HTR-8/SVneo (cell line): ENCODE measurements around the gene LRRN4CL.
"Not testable (repeated sequence)": the region's sequence is repeated elsewhere in the genome, so short reads cannot be mapped to it uniquely, and the experiment has no call there.

Experiments used
- DNase-seq: peaks from one replicate; pipeline ENCODE4 v3.0.0; 2011; ENCODE audit warnings: low spot score, mixed read lengths; ENCODE audit not compliant: insufficient read length
- FAIRE-seq: peaks from 2 replicates; lab custom pipeline; 2011; peaks lifted over from hg19 to GRCh38; lab: Jason Lieb, UNC

Gene LRRN4CL

DNA sequence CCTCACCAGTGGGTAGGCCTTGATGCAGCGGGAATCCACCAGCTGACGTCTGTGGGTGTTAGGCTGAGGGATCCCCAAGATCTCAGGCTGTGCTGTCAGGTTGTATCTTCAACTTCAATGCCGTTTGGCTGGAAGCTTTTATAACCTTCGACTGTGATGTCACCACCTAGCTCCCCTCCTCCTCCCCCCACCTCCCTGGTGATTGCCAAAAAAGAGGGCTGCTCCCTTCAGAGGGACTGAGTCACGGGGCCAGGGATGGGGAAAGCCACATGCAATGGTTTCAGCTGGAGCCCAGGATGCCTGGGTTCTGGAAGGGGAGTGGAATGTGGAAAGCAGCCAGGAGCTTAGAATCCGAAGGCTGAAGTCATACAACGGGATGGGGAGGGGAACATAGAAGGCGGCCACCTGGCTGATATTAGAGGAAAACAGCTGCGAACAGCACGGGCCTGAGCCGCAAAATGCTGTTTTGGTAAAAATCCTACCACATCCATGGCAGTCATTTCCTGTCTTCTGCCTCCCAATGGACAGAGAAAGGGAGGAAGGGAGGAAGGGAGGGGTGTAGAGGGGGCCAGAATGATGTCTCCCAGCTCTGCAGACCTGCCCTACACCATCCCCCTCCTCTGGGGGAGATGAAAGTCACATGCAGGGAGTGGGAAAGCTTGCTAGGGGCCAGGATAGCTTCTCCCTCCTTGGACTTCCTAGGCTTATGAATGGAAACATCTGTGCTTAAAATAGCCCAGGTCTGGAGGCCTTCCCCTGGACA, at the start of gene LRRN4CL:
Gene LRRN4CL (minus strand): TSS at position 110 of the 763 bp plus-strand sequence. CDS start 1,022 bp downstream, outside the sequence.
- FAIRE-seq = no peak
- no peak for DNase-seq

DNA sequence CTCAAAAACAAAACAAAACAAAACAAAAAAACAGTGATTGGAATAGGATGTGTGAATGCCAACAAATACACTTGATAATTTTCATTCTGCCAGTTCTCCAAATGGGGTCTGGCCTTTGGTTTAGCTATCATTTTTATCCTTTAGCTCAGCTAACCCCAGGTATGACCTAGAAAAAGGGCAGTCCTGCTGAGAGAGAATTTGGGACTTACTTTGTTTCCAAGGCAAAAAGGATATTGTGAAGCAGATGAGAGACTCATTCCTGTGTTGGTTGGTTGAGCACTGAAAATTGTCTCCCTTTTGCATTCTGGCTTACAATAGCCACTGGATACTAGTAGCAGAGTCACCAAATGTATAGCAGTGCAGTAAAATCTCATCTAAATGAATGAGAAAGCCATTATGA, 47.9 kb upstream of the LRRN4CL start:
- no peak for DNase-seq
- FAIRE-seq = no peak

DNA sequence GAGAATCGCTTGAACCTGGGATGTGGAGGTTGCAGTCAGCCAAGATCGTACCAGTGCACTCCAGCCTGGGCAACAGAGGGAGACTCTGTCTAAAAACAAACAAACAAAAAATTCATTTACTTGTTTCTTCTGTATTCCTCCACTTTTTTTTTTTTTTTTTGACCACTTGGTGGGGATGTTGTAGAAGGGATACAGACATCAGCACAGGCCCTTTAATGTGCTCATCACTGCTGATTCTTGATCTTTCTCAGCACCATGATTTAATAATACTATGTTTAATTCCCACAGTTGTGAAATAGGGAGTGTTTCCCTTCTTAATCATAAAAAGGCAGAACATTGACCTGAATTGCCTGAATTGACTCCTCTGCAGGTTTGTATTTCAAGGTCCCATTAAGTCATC, 43.5 kb upstream of the LRRN4CL start:
- no peak for FAIRE-seq
- DNase-seq = no peak

DNA sequence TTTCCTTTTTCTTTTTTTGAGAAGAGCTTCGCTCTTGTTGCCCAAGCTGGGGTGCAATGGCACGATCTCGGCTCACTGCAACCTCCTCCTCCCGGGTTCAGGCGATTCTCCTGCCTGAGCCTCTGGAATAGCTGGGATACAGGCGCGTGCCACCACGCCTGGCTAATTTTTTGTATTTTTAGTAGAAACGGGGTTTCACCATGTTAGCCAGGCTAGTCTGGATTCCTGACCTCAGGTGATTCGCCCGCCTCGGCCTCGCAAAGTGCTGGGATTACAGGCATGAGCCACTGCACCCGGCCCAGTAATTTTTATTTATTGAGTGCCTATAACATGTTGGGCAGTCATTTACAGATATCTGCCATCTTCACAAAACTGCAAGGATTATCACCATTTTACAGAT, 40.7 kb upstream of the LRRN4CL start:
- not testable (repeated sequence) for FAIRE-seq, DNase-seq

DNA sequence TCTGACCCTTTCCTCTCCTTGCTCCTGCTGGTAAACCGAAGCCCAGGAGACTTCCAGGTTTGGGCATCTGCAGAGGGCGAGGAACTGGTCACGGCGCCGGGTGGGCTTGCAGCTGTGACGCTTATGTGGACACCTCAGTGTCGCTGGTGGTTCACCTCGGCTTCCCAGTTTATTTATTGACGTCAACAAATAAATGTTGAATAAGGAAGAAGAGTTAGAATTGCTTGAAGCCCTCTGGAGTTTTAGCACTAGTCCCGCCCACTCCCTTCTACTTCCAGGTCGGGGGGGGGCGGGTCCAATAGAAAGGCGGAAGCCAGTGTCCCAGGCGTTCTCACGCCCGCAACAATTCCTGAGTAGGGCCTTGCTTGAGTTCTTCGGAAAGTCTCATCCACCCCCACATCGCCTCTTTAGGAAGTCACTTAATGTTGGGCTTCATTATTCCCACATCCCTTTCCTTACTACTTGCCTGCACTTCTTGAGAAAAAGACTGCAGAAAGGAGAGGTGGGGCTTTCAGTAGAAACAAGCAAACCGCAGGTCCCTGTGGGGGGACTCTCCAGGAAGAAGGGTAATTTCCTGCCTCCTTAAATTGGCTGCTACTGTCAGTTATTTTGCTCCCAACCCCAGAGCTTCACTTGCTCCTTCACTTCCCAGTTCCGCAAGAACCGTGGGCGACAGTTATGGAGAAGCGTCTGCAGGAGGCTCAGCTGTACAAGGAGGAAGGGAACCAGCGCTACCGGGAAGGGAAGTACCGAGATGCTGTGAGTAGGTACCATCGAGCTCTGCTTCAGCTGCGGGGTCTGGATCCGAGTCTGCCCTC, 39.0 kb upstream of the LRRN4CL start, which contains the start of gene TTC9C:
Gene TTC9C (plus strand): TSS at position 316 of the 818 bp plus-strand sequence. CDS start 363 bp downstream, at position 679.
- no peak for FAIRE-seq
- peak; percentile 68 for DNase-seq

DNA sequence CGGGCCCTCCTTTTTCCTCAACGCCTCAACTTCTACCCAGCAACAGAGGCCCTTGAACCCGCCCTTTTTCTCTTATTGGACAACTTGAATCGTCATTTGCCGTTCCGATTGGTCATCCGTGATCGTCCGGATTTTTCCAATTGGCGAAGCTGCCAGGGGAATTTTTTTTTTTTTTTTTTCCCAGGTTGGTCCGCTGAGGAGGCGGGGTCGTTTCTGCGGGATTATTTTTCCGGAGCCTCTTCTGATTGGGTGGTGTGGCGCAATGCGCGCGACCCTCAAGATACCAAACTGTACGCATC, 38.5 kb upstream of the LRRN4CL start:
- FAIRE-seq (no peak), DNase-seq (peak; percentile 89)

DNA sequence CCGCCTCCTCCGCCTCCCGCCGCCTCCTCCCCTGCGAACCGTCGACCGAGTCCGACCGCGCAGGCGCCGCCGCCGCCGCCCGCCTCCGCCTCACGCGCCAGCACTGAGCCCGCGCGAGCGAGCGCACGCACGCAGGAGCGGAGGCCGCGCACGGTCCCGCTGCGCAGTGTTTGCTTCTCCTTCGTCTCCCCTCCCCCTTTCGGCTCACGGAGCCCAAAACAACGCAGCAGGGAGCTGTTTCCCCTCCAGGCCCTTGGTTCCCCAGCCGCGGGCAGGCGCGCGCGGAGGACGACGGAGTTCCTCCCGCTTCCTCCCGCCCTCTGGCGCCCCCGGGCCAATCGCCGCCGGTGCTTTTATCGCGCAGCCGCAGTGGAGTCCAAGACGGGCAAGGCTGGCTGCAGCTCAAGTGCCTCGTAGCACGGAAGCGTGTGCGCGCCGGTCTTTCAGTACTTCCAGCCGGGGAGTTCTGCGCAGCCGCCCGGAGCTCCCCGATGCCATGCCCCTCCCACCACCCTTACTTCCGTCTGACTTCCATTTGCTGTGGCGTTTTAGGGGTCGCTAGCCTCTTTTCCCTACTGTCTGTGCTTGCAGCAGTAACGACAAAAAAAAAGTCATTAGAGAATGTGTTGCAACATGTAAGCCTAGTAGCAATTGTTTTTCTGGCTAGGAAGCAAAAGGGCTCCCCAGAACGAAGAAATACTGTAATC, 38.0 kb upstream of the LRRN4CL start, which contains the start of gene HNRNPUL2:
Gene HNRNPUL2 (minus strand): TSS at position 293 of the 707 bp plus-strand sequence. CDS start 301 bp downstream, outside the sequence.
- no peak for FAIRE-seq

DNA sequence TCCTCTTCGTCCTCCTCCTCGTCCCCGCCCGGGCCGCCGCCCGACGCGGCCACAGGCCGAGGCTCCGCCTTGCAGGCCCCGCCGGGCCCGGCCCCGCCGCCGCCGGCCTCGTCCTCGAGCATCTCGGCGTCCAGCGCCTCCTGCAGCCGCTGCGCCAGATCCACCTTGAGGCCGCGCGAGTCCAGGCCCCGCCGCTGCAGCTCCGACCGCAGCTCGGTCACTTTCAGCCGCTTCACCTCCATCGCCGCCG, 37.5 kb upstream of the LRRN4CL start:
- DNase-seq = no peak
- no peak for FAIRE-seq

More for the DNA sequence above, 38.0 kb upstream of the LRRN4CL start, which contains the start of gene HNRNPUL2:
- DNase-seq = peak; percentile 98

DNA sequence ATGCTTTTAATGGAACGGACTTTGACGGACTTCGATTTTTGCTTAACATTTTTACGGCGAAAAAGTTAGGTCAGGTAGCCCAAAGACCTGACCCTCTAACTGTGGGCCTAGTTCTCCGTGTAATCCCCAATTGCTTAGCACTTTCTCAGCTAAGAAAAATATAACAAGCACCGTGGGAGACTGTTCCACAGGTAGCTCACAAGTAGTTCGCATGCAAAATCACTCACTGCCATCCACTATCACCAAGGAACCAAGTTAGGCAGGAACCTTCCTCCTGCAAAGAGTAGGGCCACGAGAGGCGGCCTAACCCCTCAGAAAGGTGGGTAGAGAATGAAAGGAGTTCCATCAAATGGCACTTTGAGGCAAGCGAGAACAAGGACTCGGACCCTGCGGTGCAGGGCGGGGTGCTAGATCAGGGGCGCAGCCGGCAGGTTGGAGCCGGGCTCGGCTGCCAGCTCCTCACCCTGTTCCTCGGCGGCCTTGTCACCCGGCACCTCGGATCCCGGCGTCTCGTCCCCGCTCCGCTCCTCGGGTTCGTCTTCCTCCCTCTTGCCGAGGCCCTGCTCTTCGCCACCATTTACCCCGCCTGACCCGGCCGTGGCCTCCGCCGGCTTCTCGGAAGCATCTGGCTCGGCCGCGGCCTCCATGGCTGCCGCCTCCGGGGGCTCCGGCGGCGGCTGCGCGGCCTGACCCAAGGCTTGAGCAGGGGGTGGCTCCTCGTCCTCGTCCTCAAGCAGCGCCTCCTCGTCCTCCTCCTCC, 37.0 kb upstream of the LRRN4CL start:
- FAIRE-seq = no peak
- DNase-seq = no peak

DNA sequence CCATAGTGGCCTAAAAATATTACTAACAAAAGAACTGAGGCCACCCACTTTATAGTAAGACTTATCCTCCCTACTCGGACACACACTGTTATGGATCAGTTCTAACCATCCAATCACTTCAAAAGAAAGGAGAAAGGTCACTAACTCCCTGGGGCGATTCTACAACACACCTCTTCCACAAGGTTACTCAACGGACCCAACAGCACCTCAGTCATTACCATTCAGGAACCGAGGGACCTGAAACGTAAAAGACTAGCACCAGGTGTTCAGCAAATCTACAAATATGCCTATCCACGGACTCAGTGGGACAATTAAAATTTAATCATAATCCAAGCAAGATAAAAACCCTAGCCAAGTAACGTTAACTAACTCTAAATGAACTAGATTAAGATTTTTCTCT, 36.3 kb upstream of the LRRN4CL start:
- no peak for DNase-seq

DNA sequence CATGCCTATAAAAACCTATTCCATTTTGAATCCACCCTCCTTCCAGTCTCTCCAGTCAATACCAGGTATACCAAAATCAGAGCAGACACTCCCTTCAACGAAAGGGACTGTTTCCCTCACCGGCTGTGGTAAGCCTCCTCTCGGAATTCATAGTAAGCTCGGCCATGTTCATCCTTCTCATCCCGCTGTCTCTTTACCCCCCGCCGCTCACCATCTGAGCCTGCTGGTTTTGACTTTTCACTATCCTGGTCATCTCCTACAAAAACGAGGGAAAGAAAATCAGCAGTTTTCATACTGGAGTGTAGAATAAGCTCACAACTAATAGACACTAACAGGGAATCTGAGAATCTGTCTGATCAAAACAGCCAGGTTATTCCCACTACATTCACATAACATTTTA, 34.8 kb upstream of the LRRN4CL start:
- no peak for DNase-seq
- FAIRE-seq = no peak

More for the DNA sequence above, 36.3 kb upstream of the LRRN4CL start:
- no peak for FAIRE-seq

DNA sequence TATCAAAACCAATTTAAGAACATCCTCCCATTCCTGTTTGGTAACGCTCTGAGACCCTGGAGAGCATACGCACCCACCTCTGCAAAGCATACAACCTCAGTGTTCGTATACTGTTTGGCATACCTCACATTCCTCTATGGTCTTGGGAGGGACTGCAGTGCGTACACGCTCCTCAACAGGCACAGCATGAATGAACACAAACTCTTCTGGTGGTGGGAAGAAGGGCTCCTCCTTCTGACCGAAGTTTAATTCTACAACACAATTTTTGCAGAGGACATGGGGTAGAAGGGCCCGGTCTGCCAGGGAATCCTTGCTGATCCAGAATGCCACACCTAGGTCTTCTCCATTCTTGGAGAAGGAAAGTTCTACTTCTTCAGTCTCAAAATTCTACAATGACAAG, 32.7 kb upstream of the LRRN4CL start:
- DNase-seq (no peak), FAIRE-seq (no peak)

DNA sequence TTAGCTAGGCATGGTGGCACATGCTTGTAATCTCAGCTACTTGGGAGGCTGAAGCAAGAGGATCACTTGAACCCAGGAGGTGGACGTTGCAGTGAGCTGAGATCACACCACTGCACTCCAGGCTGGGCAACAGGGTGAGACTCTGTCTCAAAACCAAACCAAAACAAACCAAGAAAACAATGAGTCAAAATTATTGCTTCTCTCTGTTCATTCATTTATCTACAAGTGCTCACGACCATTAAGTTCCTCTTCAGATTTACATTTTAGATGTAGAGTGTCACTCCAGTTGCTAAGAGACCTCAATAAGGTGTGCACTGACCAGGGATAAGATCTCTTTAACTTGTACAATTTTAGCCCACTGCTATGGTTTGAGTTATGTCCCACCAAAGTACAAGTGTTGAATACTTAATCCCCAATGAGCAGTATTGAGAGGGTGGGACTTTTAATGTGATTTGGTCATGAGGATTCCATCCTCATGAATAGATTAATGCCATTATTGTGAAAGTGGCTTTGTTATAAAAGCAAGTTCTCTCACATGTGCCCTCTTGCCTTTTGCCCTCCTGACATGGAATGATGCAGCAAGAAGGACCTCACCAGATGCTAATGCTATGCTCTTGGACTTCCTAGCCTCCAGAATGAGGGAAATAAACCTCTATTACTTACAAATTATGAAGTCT, 30.1 kb upstream of the LRRN4CL start:
- no peak for FAIRE-seq
- DNase-seq = no peak

DNA sequence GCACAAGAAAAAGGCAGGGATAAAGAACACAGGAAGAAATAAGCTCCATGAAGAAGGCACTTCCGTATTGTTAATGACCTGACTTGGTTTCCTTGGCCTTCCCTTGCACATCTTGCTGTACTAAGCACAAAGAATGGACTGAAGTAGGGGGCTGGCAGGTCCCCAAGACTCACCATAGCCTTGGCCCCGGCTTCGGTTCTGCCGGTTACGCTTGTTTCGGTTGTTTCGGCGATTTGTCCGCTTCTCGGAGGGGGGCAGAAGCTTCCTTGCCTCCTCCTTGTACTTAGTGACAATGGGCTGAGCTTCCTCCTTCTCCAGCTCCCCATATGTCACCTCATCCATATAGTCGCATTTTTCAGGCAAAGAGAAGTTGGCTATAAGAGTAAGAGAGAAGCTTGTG, 27.5 kb upstream of the LRRN4CL start:
- DNase-seq = no peak
- FAIRE-seq = no peak

DNA sequence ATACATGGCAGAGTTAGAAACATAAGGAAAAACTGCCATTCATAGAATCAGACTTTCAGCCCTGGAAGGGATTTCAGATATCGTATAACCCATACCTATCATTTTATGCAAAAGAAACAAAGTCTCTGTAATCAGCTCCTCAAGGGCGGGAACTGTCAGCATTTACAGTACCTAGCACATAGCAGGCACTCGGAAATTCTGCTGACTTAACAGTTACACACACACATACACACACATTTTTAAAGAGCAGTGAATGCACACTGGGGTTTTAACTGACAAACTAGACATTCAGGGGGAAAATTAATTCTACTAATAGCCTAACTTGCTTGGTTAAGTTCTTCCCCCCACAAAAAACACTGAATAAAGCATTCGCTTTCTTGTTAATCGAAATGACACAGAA, 26.9 kb upstream of the LRRN4CL start:
- no peak for DNase-seq
- no peak for FAIRE-seq

DNA sequence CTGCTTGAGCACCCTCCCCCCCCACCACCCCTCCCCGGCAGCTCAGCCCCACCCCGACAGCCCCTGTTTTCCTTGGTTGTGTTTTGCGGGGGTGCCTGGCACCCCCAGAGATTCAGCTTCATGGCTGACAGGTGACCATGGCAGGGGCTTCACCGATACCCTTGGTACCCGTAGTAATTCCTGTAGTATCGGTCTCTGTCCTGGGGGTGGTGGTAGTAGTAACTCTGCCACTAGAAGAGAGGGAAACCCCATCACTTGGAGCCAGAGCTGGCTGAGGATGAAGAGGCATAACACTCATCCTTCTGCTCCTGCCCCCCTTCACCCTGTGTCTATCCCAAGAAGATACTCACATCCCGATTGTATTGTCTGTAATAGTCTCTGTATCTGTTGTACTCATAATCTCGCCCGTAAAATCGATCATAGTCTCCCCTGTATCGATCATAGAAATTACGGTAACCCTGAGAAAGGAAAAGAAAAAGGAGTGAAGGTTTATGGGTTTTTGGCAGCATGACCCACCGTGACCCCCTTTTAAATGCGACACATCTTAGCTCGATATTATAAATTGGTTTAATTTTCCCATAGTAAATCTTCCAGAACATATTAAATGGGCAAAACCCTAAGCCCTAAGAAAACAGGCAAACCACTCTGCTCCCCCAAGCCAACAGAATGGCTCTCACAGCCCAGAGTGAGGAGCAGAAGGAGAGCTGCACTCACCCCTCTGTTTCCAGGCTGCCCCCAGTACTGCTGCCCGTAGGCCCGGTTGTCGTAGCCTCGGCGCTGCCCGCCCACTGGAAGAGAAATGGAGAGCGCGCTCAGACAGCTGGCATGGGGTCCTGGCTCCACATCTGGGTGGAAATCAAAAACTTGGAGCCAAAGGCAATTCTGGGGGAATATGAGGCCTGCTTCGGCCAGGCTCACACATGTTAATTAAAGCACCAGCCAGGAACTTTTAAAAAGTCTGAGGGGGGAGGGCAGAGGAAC, 26.1 kb upstream of the LRRN4CL start:
- DNase-seq = no peak
- FAIRE-seq = no peak

DNA sequence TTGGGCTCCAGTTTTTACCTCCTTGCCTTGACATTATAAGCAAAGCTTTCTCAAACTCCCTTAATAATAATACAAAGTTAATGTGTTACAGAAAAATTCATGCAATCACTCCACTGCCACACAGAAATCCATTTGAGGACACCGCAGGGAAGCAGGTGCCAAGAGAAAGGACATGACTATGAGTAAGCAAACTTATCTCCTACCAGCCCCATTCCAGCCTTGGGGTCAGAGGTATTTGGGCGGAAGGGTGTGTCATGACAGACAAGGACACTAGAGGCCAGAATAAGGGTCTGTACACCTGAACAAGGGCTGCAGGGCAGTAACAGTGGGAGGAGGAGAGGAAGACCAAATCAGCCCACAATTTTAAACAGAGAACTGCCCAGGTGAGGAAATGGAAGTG, 24.0 kb upstream of the LRRN4CL start:
- FAIRE-seq (no peak), DNase-seq (no peak)

DNA sequence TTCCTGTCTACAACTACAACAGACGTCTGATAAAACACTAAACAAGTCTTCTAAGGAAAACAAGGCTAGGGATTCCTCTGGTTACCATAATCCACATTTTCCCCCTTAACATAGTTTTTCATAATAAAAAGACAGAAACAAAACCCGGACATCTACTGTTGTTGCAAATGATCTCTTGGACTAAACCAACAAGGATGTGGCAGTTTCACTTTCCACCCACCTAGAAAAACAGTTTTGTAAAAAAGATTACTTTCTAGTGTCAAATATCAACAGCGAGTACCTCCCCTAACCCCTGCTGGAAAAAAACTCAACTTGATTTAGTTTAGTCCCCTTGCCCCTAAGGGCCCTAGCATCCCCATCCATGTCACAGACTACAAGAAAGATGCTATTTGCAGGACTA, 23.5 kb upstream of the LRRN4CL start:
- DNase-seq (no peak), FAIRE-seq (no peak)
